Measurements from ENCODE around the gene TMEM18.

- no peak for TF ChIP-seq EZH2 (IDR thresholded peaks at IDR 0.05; ENCODE audit: insufficient read depth, poor library complexity, severe bottlenecking)
- TF ChIP-seq EZH2phosphoT487 (IDR thresholded peaks at IDR 0.05; ENCODE audit: insufficient read depth, low read depth), result no peak
Measured at GRCh38 chr2:669323-669722, 7.9 kb downstream of the TMEM18 start.
